ENCODE data around the gene FDXR.

FDXR gene

DNA sequence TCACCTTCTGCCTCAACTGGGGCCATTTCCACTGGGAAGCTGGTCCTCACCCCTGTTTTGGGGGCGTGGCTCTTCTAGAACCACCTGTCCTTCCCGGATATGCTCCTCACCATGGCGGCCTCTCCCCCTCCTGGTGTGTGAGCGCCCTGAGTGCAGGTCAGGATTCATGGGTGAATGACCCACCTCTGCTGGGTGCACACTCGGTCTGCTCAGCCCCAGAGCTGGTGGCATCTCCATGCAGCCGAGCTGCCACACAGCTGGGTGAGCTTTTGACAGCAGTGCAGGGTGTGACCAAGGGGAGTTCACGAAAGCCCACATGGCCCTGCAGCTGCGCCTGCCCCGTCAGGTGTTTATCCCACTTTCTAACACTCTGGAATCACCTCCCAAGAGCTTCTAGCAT lies 40.4 kb downstream of the FDXR start:
- FAIRE-seq: no peak

- no peak for FAIRE-seq
These were observed 41.2 kb downstream of the FDXR start for GRCh38 chr17:74831444-74832146.

- FAIRE-seq: no peak
These were observed 41.9 kb downstream of the FDXR start for GRCh38 chr17:74830861-74831260.

GRCh38 chr17:74827800-74828199 lies 45.0 kb downstream of the FDXR start:
- no peak for FAIRE-seq

DNA sequence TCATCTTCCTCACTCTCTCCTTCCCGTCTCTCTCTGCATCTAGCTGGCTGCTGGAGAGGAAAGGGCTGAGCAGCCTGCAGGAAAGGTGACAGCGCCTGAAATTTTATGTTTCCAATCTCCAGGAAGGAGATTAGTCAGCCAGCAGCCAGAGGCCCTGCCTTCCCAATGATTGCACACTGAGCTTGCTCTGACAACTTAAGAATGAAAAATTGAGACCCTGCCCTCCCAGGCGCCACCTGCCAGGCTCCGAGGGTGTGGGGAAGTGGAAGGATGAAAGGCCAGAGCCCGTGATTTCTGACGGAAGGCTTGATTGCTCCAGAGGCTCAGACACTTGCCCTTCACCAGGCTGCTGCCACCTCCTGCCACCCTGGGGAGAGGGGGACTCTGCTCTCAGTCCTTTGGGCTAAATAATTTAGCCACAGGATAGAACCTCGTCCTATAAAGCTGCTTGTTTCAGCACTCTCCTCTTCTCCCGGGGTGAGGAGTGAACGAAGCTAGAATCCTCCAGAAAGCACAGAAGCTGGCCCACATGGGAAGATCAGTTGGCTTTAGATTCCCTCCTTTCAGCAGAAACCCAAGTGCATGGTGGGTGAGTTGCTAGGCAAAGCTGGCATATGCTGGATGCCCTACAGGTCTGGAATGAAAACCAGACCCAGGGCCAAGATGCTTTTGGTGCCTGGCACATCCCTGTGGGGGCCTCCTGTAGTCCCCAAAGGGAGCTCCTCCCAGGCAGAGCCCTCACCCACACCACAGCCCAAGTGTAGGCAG lies 46.7 kb downstream of the FDXR start:
- FAIRE-seq: no peak

GRCh38 chr17:74824961-74825627 lies 47.7 kb downstream of the FDXR start:
- FAIRE-seq: no peak

DNA sequence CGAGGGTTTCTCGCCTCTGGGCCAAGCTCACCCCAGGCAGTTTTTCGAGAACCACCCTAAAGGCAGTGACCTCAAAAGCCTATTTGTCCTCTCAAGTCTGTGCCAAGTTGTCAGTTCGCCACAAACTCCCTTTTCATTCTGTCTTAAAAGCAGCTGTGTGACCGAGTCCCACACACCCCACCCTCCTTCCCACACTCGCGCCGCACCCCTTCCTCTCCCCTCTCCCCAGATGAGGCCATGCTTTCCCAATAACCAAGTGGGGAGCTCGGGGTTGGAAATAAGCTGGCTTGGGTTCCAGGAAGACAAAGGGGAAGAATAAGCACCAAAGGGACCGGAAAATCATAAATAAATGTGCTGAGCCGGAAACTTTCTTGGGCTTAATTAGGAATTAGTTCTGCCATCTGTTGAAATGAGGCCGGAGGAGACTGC lies 49.8 kb downstream of the FDXR start:
- no peak for FAIRE-seq

GRCh38 chr17:74822335-74822938 lies 50.4 kb downstream of the FDXR start:
- no peak for FAIRE-seq

DNA sequence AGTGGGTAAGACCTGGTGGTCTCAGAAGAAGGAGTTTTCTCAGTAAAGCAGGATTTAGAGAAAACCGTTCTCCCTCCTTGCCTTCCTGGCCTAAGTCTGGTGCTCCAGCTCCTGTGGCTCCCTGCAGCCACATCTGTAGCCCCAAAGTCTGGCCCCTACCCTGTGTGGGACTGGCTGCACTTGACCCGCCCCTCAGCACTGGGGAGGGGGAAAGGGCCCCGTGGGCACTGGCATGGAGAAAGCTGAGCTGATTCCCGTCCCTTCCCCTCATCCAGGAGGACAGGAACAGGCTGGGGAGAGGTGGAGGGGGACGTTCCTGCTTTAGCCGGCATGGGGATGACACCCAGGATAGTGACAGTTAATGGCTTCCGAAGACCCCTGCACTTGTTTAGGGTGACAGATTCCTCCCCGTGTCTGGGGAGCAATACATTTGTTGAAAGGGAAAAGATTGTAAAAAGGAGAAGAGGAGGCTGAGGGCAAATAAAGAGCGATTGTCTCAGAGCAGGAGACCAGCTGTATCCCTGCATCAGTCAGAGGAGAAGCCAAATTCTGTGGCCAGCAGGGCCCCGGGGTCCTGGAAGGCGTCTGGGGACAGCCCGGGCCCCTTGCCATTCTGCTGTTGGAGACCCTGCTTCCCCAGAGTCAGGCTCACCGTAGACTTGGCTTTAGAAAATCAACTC lies 51.0 kb downstream of the FDXR start:
- FAIRE-seq: no peak

- no peak for FAIRE-seq
These were observed 52.9 kb downstream of the FDXR start for GRCh38 chr17:74819801-74820436.

DNA sequence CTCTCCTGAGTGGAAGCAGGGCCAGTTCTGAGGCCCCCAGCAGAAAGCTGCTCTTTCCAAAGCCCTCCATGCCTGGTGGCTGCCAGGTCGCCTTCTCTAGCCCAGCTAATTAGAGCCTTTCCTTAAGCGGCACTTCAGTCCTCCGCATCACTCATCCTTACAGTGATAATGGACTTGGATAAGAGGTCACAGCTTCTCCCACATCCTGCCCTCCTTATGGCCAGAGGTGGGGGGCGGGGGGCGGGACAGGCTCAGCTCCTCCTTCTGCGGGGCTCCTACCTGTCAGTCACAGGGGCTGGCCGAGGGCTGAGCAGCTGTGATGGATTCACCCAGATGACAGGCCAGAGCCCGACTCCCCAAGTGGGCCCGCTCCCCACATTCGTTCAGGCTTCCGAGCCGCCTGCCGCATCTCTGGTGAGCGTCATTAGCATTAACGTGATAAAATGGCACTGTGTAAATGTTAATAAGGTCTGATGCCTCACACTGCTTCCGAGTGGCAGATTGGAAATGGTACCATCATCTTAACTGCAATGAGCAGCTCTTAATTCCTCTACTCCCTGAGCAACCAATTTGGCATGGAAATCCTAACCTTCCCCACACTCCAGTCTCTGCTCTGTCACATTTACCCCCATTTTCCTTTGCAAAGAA lies 54.4 kb downstream of the FDXR start:
- no peak for FAIRE-seq

DNA sequence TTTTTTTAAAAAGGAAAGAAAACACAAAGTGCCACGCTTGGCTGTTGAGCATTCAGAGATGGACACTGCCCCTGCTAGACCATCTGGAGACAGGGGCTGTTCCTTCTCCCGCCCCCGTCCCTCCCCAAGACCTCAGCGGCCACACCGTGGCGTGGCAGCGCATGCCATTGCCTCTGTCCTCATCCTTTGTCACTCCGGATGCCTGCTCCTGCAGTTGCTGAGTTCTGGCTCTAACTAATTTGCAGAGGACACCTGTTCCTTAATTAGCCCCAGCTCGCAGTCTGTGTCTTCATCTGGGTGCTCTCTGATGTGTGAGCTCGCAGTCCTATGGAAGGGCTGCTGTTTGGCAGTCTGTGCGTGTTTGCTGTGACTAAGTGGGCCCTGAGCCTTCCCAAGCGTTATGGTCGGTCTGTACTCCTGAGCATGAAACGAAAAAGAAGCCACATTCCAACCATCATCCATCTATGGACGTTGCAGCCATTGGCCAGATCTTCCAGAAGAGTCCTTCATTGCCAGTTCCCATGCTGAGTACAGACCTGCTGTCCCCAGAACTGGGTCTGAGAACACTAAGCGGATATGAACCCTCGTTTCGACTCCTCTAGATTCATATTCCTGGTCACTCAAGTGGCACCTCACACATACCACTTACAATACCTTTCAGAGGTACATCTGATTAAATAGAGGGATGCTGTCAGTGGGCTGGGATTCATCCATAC lies 55.7 kb downstream of the FDXR start:
- FAIRE-seq: no peak

DNA sequence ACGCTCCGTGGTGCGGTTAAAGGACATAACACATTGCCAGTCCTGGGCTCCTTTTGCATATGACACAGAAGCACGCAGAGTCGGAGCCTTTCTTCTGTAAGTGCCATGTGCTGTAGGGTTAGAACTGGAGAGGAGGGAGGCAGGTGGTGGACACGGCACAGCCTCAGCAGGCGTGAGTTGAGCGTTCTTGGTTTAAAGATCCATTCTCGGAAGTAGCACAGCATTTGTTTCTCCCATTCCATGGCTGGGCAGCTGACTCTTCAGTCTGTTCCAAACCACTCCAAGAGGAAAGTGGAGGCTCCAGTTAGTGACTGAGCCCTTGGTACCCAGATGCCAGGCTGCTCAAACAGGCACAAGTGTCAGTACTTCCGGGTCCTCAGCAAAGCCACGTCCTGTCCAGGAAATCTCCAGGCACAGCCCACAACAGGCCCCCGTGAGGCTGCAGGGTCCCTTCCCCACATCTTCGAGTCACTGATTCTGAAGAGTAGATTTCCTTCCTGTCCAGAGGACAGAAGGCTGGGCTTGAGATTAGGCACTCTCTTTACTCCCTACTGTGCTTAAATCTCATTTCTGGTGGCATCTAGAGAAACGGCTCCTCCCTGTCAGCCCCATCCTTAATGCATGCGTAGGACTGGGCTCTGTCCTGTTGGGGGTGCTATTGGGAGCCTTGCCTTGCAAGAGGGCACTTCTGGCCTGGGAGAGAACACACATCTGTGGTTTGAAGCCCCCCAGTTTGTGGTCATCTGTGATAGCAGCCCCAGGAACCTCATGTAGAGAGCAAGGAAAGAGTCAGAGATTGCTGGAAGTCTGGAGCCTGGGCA lies 57.0 kb downstream of the FDXR start:
- FAIRE-seq: no peak

DNA sequence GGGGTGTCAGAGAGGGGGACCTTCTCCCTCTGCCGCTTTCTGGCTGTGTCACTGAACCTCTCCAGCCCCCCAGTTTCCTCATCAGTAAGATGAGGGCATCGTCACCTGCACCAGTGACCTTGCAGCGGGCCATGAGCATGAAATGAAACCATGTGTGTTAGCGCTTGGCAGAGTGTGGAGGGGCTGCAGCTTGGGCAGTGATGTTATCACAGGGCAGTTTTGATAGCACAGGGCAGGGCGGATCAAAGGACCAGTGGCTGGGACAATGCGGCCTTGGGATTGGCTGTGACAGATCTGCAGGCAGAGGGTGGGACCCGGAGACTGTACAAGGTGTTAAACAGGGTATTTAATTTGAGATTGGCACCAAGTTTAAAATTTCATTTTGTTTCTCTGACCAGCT lies 57.7 kb downstream of the FDXR start:
- FAIRE-seq: no peak

DNA sequence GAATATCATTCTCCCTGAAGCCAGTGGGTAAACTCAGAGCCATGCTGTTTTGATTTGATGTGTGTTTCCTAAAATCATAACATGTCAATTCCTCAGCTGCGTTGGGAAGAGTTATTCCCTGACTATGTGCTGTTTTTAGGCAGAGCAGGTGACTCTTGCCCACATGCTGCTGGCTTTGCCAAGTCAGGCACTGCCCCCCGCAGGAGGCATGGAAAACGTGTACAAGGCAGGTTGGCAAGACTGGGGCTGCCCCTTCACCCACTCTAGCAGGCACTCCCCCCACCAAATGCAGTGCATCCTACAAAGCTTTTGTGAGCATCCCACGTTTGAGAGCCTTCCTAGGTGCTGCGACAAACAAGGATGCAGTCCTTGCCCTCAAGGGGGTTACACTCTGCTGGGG lies 58.3 kb downstream of the FDXR start:
- FAIRE-seq: no peak

All from G401.6 (cell line).